ENCODE data around the gene ELK1.
"Not testable (repeated sequence)": the region's sequence is repeated elsewhere in the genome, so short reads cannot be mapped to it uniquely, and the experiment has no call there.

ELK1 gene

DNA sequence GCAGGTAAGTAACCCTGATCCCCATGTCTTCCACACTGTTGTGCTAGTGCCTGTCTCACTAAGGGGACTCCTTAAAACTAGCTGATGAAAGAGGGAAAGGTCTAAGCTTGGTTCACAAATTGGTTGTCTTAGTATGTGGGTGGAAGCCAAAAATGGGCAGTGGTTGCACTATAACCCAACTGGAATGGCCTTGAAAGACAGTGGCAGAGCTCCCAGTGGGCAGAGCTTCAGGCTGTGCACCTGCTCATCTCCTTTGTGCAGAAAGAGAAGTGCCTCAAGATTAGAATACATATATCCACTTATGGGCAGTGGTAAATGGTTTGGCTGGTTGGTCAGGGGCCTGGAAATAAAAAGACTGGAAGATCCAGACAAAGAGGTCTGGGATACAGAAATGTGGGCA lies 37.9 kb downstream of the ELK1 start:
- H3K9ac ChIP-seq (ENCODE audit: low read depth in 1 of 2, low read length in 2 of 2), result no peak overlapping the region
- H3K4me3 ChIP-seq (ENCODE audit: low read length in 2 of 2), result no peak overlapping the region
- H3K4me1 ChIP-seq (ENCODE audit: control insufficient read depth in 2 of 2, insufficient read depth in 2 of 2, low read length in 2 of 2), result no peaks in the 10 kb centered on the region
- no peaks in the 10 kb centered on the region for H3K9me3 ChIP-seq (ENCODE audit: control insufficient read depth in 2 of 2, low read length in 2 of 2)
- no peaks in the 10 kb centered on the region for H3K36me3 ChIP-seq (ENCODE audit: control insufficient read depth in 2 of 2, insufficient read depth in 2 of 2, low read length in 2 of 2)
- no peak overlapping the region for H3K27ac ChIP-seq (ENCODE audit: low read depth in 2 of 2, low read length in 2 of 2)
- H3K27me3 ChIP-seq (ENCODE audit: control insufficient read depth in 2 of 2, insufficient read depth in 2 of 2, low read length in 2 of 2), result peaks cover 4 to 14% of the 10 kb centered on the region in 2 donors

GRCh38 chrX:47611926-47612325 lies 38.4 kb downstream of the ELK1 start:
- Histone ChIP-seq H3K4me3 (ENCODE audit: low read length in 2 of 2) (no peak overlapping the region), H3K27me3 (ENCODE audit: control insufficient read depth in 2 of 2, insufficient read depth in 2 of 2, low read length in 2 of 2) (peaks cover 4 to 13% of the 10 kb centered on the region in 2 donors), H3K4me1 (ENCODE audit: control insufficient read depth in 2 of 2, insufficient read depth in 2 of 2, low read length in 2 of 2) (no peaks in the 10 kb centered on the region), H3K27ac (ENCODE audit: low read depth in 2 of 2, low read length in 2 of 2) (no peak overlapping the region), H3K9me3 (ENCODE audit: control insufficient read depth in 2 of 2, low read length in 2 of 2) (no peaks in the 10 kb centered on the region), H3K36me3 (ENCODE audit: control insufficient read depth in 2 of 2, insufficient read depth in 2 of 2, low read length in 2 of 2) (no peaks in the 10 kb centered on the region), H3K9ac (ENCODE audit: low read depth in 1 of 2, low read length in 2 of 2) (no peak overlapping the region)

DNA sequence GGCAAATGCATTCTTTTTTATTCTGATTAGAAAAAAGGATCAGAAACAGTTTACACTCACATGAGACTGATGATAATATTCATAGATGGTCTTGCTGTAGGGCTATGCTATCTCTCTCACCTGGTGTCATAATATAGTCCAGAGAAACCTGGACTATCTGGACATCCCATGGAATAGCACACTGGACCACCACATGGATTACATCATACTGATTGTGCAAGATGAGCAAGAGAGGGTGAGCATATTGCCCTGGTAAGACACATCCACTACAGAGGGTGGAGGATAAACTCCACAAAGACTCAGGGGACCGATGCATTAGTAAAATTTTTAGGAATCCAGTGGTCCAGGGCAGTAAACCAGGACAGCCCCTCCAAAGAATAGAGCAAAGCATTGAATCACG lies 38.9 kb downstream of the ELK1 start:
- Histone ChIP-seq H3K4me3 (ENCODE audit: low read length in 2 of 2) (no peak overlapping the region), H3K9ac (ENCODE audit: low read depth in 1 of 2, low read length in 2 of 2) (no peak overlapping the region), H3K4me1 (ENCODE audit: control insufficient read depth in 2 of 2, insufficient read depth in 2 of 2, low read length in 2 of 2) (no peaks in the 10 kb centered on the region), H3K9me3 (ENCODE audit: control insufficient read depth in 2 of 2, low read length in 2 of 2) (no peaks in the 10 kb centered on the region), H3K36me3 (ENCODE audit: control insufficient read depth in 2 of 2, insufficient read depth in 2 of 2, low read length in 2 of 2) (no peaks in the 10 kb centered on the region), H3K27ac (ENCODE audit: low read depth in 2 of 2, low read length in 2 of 2) (no peak overlapping the region), H3K27me3 (ENCODE audit: control insufficient read depth in 2 of 2, insufficient read depth in 2 of 2, low read length in 2 of 2) (peaks cover 4 to 10% of the 10 kb centered on the region in 2 donors)

GRCh38 chrX:47610511-47610910 lies 39.9 kb downstream of the ELK1 start:
- no peaks in the 10 kb centered on the region for H3K4me1 ChIP-seq (ENCODE audit: control insufficient read depth in 2 of 2, insufficient read depth in 2 of 2, low read length in 2 of 2)
- H3K9ac ChIP-seq (ENCODE audit: low read depth in 1 of 2, low read length in 2 of 2), result no peak overlapping the region
- H3K9me3 ChIP-seq (ENCODE audit: control insufficient read depth in 2 of 2, low read length in 2 of 2), result no peaks in the 10 kb centered on the region
- no peak overlapping the region for H3K4me3 ChIP-seq (ENCODE audit: low read length in 2 of 2)
- no peaks in the 10 kb centered on the region for H3K36me3 ChIP-seq (ENCODE audit: control insufficient read depth in 2 of 2, insufficient read depth in 2 of 2, low read length in 2 of 2)
- H3K27ac ChIP-seq (ENCODE audit: low read depth in 2 of 2, low read length in 2 of 2), result no peak overlapping the region
- H3K27me3 ChIP-seq (ENCODE audit: control insufficient read depth in 2 of 2, insufficient read depth in 2 of 2, low read length in 2 of 2), result peaks cover 2 to 10% of the 10 kb centered on the region in 2 donors

DNA sequence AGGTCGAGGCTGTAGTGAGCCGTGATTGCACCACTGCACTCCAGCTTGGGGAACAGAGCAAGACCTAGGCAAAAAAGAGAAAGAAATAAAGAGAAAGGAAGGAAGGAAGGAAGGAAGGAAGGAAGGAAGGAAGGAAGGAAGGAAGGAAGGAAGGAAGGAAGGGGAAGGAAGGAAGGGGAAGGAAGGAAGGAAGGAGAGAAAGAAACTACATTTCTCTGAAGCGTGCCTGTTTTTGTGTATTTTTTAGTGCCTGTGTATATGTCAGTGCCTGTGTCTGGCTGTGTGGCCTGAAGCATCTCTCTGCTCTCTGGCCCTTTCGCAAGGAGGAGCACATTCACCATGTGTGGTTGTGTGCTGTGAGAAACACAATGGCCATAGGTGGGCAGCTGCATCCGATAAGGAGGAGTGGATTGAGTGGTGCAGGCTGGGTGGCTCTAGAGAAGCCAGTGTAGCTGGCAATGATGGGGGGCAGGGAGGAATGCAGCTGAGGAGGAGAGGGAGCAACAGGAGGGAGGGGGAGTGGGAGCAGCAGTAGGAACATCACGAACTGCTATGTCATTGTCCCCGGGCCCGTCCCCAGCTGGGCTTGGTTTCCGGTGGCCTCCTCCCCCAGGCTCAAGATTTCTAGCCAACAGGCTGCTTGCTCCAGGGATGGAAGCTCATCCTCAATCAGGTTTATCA lies 42.1 kb downstream of the ELK1 start:
- H3K4me3 ChIP-seq (ENCODE audit: low read length in 2 of 2), result no peak overlapping the region
- peaks cover 2 to 4% of the 10 kb centered on the region in 2 donors for H3K27me3 ChIP-seq (ENCODE audit: control insufficient read depth in 2 of 2, insufficient read depth in 2 of 2, low read length in 2 of 2)
- no peaks in the 10 kb centered on the region for H3K36me3 ChIP-seq (ENCODE audit: control insufficient read depth in 2 of 2, insufficient read depth in 2 of 2, low read length in 2 of 2)
- no peaks in the 10 kb centered on the region for H3K9me3 ChIP-seq (ENCODE audit: control insufficient read depth in 2 of 2, low read length in 2 of 2)
- H3K9ac ChIP-seq (ENCODE audit: low read depth in 1 of 2, low read length in 2 of 2), result no peak overlapping the region
- no peaks in the 10 kb centered on the region for H3K4me1 ChIP-seq (ENCODE audit: control insufficient read depth in 2 of 2, insufficient read depth in 2 of 2, low read length in 2 of 2)
- no peak overlapping the region for H3K27ac ChIP-seq (ENCODE audit: low read depth in 2 of 2, low read length in 2 of 2)

DNA sequence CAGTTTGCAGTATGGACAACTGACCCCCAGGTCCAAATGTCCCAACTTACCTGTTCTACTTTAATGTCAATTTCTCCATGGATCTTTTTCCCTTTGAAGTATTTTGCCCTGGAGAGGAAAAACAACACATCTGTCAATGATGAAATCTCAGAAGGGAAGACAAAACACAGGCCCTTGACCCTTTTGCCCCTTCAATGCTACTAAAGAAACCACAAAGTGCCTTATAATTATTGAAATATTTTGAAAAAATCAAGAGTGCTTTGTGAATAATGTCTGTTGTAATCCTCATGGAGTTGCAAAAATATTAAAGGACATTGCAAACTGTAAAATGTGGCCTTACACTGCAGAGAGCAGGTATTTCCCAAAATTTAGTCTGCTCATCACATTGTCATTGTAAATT lies 43.3 kb downstream of the ELK1 start:
- Histone ChIP-seq H3K4me1 (ENCODE audit: control insufficient read depth in 2 of 2, insufficient read depth in 2 of 2, low read length in 2 of 2) (no peaks in the 10 kb centered on the region), H3K9ac (ENCODE audit: low read depth in 1 of 2, low read length in 2 of 2) (no peak overlapping the region), H3K9me3 (ENCODE audit: control insufficient read depth in 2 of 2, low read length in 2 of 2) (no peaks in the 10 kb centered on the region), H3K27me3 (ENCODE audit: control insufficient read depth in 2 of 2, insufficient read depth in 2 of 2, low read length in 2 of 2) (peaks cover 2 to 4% of the 10 kb centered on the region in 2 donors), H3K36me3 (ENCODE audit: control insufficient read depth in 2 of 2, insufficient read depth in 2 of 2, low read length in 2 of 2) (no peaks in the 10 kb centered on the region), H3K27ac (ENCODE audit: low read depth in 2 of 2, low read length in 2 of 2) (no peak overlapping the region), H3K4me3 (ENCODE audit: low read length in 2 of 2) (no peak overlapping the region)

GRCh38 chrX:47605024-47605423 lies 45.3 kb downstream of the ELK1 start:
- Histone ChIP-seq H3K9ac (ENCODE audit: low read depth in 1 of 2, low read length in 2 of 2) (no peak overlapping the region), H3K9me3 (ENCODE audit: control insufficient read depth in 2 of 2, low read length in 2 of 2) (no peaks in the 10 kb centered on the region), H3K4me3 (ENCODE audit: low read length in 2 of 2) (no peak overlapping the region), H3K4me1 (ENCODE audit: control insufficient read depth in 2 of 2, insufficient read depth in 2 of 2, low read length in 2 of 2) (no peaks in the 10 kb centered on the region), H3K27me3 (ENCODE audit: control insufficient read depth in 2 of 2, insufficient read depth in 2 of 2, low read length in 2 of 2) (no peaks in the 10 kb centered on the region), H3K36me3 (ENCODE audit: control insufficient read depth in 2 of 2, insufficient read depth in 2 of 2, low read length in 2 of 2) (no peaks in the 10 kb centered on the region), H3K27ac (ENCODE audit: low read depth in 2 of 2, low read length in 2 of 2) (no peak overlapping the region)

GRCh38 chrX:47603125-47603524 lies 47.2 kb downstream of the ELK1 start:
- H3K36me3 ChIP-seq (ENCODE audit: control insufficient read depth in 2 of 2, insufficient read depth in 2 of 2, low read length in 2 of 2); H3K9me3 ChIP-seq (ENCODE audit: control insufficient read depth in 2 of 2, low read length in 2 of 2); H3K27ac ChIP-seq (ENCODE audit: low read depth in 2 of 2, low read length in 2 of 2); H3K9ac ChIP-seq (ENCODE audit: low read depth in 1 of 2, low read length in 2 of 2); H3K4me3 ChIP-seq (ENCODE audit: low read length in 2 of 2); H3K4me1 ChIP-seq (ENCODE audit: control insufficient read depth in 2 of 2, insufficient read depth in 2 of 2, low read length in 2 of 2); H3K27me3 ChIP-seq (ENCODE audit: control insufficient read depth in 2 of 2, insufficient read depth in 2 of 2, low read length in 2 of 2): not testable (repeated sequence)

DNA sequence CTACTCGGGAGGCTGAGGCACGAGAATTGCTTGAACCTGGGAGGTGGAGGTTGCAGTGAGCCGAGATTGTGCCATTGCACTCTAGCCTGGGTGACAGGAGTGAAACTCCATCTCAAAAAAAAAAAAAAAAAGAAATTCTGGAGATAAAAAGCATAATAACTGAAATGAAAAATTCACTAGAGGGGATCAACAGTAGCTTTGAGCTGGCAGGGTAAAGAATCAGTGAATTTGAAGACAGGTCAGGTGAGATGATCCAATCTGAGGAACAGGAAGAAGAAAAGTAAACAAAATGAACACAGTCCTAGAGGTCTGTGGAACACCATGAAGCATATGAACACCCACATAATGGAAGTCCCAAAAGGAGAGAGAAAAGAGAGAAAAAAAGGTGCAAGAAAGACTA lies 53.1 kb downstream of the ELK1 start:
- H3K27ac ChIP-seq (ENCODE audit: low read depth in 2 of 2, low read length in 2 of 2), result no peak overlapping the region
- peaks cover 0 to 3% of the 10 kb centered on the region in 2 donors for H3K9me3 ChIP-seq (ENCODE audit: control insufficient read depth in 2 of 2, low read length in 2 of 2)
- no peak overlapping the region for H3K9ac ChIP-seq (ENCODE audit: low read depth in 1 of 2, low read length in 2 of 2)
- H3K36me3 ChIP-seq (ENCODE audit: control insufficient read depth in 2 of 2, insufficient read depth in 2 of 2, low read length in 2 of 2), result no peaks in the 10 kb centered on the region
- no peak overlapping the region for H3K4me3 ChIP-seq (ENCODE audit: low read length in 2 of 2)
- H3K4me1 ChIP-seq (ENCODE audit: control insufficient read depth in 2 of 2, insufficient read depth in 2 of 2, low read length in 2 of 2), result no peaks in the 10 kb centered on the region
- no peaks in the 10 kb centered on the region for H3K27me3 ChIP-seq (ENCODE audit: control insufficient read depth in 2 of 2, insufficient read depth in 2 of 2, low read length in 2 of 2)

DNA sequence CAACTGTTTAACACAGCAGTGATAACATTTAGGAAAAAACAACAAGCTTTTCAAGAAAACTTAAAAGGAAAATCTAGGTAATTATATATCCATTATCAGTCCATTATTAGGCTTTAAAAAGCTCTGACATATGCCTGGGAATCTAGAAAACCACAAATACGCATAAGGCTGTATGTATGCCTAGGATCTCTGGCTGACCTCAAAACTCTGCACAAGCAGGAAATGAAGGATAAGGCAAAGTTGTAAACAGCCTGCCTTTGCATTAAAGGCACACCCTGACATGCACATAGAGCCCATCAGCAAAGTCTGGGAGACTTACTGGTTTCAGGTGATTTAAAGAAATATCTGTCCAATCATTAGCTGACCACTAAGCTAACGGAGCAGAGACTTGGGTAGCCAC lies 54.1 kb downstream of the ELK1 start:
- no peak overlapping the region for H3K27ac ChIP-seq (ENCODE audit: low read depth in 2 of 2, low read length in 2 of 2)
- H3K36me3 ChIP-seq (ENCODE audit: control insufficient read depth in 2 of 2, insufficient read depth in 2 of 2, low read length in 2 of 2), result no peaks in the 10 kb centered on the region
- no peak overlapping the region for H3K4me3 ChIP-seq (ENCODE audit: low read length in 2 of 2)
- H3K27me3 ChIP-seq (ENCODE audit: control insufficient read depth in 2 of 2, insufficient read depth in 2 of 2, low read length in 2 of 2), result no peaks in the 10 kb centered on the region
- H3K9me3 ChIP-seq (ENCODE audit: control insufficient read depth in 2 of 2, low read length in 2 of 2), result peaks cover 0 to 3% of the 10 kb centered on the region in 2 donors
- no peaks in the 10 kb centered on the region for H3K4me1 ChIP-seq (ENCODE audit: control insufficient read depth in 2 of 2, insufficient read depth in 2 of 2, low read length in 2 of 2)
- H3K9ac ChIP-seq (ENCODE audit: low read depth in 1 of 2, low read length in 2 of 2), result no peak overlapping the region
